ENCODE results near the gene CYP46A1.
"Not testable (repeated sequence)": the region's sequence is repeated elsewhere in the genome, so short reads cannot be mapped to it uniquely, and the experiment has no call there.

The CYP46A1 gene

DNA sequence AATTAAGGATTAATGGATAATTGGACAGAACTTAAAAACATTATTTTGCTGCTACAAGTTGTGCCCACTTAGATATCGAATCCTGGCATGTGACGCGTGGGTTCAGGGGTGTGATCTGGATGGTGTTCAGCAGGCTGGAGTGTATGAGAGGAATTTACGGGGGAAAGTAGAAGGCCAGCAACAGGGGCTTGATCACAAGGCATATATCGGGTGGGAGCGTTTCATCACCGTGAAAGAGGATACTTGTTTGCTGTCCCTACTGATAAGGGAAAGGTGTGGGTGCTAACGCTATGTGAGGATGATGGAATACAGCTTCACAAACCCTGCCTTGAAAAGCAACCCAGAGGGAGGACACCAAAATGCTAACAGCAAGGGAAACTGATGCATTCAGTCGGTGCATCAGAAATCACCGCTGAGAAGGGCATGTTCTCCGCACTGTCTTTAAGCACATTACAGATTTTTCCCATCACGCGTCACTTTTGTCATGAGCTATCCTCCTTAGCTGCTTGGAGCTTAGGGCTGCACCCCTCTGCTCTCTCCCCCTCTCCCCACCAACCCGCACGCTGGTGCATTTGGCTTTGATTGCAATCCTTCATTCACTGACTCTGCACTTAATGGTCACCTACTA lies 25.8 kb upstream of the CYP46A1 start:
- no peak for FAIRE-seq

GRCh38 chr14:99659333-99659741 lies 24.8 kb upstream of the CYP46A1 start:
- FAIRE-seq: no peak

GRCh38 chr14:99660006-99660566 lies 24.0 kb upstream of the CYP46A1 start:
- FAIRE-seq: no peak

- no peak for FAIRE-seq
These were observed 23.3 kb upstream of the CYP46A1 start for GRCh38 chr14:99660794-99661193.

DNA sequence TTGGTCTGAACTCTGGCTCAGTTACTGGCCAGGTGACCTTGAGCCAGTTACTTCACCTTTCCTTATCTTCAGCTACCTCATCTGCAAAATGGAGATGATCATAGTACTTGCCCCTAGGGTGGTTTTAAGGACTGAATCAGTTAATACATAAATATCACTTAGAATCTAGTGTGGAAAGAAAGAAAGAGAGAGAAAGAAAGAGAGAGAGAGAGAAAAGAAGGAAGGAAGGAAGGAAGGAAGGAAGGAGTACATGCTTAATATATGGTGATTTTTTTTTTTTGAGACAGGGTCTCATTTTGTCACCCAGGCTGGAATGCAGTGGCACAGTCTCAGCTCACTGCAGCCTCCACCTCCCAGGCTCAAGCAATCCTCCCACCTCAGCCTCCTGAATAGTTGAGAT lies 22.9 kb upstream of the CYP46A1 start:
- FAIRE-seq: not testable (repeated sequence)

DNA sequence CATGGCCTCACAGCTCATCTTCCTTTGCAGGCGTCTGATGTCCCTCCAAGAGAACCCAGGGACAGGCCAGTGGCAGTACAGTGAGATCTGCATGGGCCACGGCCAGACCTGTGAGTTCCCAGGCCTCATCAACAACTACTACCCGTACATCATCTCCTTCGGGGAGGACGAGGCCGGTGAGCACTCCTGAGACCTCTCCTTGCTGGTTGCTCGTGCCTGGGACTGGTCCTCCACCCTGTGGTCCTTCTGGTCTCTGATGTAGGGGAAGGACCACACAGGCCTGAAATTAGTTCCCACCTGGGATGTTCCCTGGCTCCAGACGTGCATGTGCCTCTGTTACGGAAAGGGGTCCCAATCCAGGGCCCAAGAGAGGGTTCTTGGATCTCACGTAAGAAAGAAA lies 21.3 kb upstream of the CYP46A1 start:
- no peak for FAIRE-seq

- no peak for FAIRE-seq
These were observed 20.6 kb upstream of the CYP46A1 start for GRCh38 chr14:99663386-99664057.

- no peak for FAIRE-seq
These were observed 19.8 kb upstream of the CYP46A1 start for GRCh38 chr14:99664058-99664936.

DNA sequence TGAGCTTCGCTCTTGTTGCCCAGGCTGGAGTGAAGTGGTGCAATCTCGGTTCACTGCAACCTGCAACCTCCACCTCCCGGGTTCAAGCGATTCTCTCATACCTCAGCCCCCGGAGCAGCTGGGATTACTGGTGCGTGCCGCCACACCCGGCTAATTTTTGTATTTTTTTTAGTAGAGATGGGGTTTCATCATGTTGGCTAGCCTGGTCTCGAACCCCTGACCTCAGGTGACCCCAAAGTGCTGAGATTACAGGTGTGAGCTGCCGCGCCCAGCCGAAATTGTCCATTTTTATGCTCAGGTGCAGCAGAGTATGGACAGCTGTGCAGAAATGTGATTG lies 19.2 kb upstream of the CYP46A1 start:
- no peak for FAIRE-seq

DNA sequence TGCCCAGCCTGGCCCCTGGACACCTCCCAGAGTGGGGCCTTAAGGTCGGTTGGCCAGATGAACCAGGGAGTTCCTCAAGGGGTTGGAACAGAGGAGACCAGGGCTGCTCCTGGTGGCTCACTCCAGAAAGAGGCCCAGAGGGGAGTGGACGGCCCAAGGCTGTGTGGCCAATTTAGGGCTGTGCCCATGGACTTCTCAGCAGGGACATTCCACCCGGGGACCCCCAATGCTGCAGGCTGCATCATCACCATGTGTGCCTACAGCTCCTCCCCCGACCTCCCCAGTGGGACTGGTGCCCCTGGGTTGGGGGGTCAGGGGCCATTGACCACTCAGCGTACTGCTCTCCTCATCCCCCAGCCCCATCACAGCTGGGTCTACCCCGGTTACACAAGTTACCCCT lies 17.6 kb upstream of the CYP46A1 start:
- no peak for FAIRE-seq

GRCh38 chr14:99667045-99667444 lies 17.1 kb upstream of the CYP46A1 start:
- no peak for FAIRE-seq

- FAIRE-seq: no peak
These were observed 16.3 kb upstream of the CYP46A1 start for GRCh38 chr14:99667821-99668220.

- peak; percentile 45 for FAIRE-seq
These were observed 15.5 kb upstream of the CYP46A1 start for GRCh38 chr14:99668307-99669295.

DNA sequence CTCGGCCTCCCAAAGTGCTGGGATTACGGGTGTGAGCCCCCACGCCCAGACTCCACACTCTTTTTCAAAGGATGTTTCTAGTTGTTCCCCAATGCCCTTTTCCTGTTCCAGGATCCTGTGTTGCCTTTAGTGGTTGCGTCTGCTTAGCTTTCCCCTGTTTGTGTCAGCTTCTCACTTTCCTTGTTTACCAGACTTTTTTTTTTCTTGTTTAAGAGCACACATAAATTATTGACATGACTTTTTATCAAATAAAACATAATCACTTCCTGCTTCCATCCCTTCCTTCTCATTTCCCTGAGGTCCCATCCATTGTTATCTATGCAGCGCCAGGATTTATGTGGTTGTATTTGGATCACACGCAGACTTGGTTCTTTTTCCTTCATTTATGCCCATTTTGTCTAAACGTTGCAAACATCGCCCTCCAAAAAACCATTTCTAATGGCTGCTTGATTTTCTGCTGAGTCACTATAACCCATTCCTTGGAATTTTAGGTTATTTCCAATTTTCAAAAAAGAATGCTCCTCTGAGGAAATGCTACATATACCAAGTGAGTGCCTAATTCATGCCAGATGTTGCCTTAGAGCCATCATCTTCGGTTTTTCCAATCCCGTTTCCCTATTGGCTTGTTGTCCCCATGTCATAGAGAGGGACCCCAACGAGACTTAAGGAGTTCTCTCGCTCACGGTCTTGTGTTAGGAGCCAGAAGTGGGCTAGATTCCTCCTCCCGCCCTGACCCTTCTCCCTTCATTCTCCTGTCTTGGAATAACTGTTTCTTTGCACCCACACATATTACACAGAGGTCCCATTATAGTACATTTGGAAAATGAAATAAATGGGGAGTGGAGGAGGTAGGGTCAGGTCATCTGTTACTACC lies 13.5 kb upstream of the CYP46A1 start:
- no peak for FAIRE-seq

DNA sequence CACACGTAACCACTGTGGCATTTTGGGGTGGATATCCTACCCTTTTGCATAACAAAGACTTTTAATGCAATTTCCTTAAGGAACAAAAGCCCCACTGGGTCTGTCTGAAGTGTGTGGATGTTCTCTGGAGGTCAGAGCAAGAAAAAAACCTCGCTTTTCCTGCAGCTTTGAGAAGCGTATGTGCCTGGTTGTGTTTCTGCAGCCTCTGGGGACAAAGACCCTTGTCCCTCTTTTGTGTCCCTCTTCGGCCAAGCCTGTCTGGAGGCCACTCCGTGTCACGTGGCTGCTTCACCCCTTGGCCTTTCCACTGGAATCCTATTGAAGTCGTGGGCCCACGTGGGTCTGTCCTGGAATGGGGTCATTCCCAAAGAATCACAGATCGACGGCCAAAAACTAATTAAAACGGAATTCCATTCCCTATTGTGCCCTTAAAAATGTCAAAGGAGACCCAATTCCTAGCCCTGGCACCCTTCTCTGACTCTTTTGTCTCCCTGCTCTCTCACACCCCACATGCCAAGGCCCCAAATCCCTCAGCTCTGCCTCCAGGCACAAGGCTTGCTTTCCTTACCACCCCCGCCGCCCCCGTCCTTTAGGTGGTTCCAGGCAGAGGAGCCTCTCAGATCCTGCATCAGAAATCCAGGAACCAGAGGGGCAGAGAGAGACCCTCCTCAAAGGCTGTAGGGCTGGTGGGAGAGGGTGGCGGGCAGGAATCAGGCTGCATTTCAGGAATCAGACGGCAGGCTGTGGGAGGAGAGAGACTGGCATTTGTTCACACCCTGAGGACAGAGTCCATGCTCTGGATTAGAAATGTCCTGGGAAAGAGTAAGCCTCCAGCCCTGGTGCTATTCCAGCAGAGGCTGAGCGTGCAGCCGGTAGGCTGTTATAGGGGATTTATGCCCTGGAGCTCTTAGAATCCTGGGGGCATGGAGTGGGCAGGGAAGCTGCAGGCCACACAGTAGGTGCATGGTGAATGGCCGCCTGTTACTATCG lies 12.6 kb upstream of the CYP46A1 start:
- no peak for FAIRE-seq

DNA sequence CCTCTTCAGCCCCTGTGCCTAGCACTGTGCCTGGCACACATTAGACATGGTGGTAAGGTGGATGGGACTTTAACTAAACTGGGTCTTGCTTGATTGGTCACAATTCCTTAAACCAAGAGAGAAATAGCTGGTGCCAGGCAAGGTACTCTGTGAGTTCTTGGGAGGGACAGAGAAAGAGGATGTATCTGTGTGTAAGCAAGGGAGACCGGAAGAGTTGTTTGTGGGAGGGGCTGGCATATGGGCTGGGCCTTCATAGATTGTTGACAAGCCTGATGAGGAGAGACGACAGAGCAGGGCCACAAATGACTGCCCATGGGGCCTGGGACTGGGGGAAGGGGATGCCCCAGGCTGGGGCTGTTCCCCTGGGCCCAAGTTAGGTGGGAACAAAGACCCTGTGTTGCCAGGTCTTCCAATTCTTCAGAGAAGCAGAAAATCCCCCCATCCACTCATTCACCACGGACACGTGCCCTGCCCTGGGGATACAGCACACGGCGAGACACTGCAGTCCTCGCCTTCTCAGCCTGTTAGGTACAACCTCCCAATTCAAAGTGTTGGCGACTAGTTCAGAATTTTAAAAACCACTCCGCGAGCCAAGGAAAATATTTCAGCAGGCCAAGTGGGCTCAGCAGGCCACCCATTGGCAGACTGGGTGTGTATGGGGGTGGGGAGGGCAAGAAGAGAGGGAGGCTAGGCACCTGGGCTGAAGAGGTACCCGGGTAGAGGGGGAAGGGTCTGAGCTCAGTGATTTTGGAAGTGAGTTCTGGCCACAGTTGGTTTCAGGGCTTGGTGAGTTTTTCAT lies 11.4 kb upstream of the CYP46A1 start:
- no peak for FAIRE-seq

DNA sequence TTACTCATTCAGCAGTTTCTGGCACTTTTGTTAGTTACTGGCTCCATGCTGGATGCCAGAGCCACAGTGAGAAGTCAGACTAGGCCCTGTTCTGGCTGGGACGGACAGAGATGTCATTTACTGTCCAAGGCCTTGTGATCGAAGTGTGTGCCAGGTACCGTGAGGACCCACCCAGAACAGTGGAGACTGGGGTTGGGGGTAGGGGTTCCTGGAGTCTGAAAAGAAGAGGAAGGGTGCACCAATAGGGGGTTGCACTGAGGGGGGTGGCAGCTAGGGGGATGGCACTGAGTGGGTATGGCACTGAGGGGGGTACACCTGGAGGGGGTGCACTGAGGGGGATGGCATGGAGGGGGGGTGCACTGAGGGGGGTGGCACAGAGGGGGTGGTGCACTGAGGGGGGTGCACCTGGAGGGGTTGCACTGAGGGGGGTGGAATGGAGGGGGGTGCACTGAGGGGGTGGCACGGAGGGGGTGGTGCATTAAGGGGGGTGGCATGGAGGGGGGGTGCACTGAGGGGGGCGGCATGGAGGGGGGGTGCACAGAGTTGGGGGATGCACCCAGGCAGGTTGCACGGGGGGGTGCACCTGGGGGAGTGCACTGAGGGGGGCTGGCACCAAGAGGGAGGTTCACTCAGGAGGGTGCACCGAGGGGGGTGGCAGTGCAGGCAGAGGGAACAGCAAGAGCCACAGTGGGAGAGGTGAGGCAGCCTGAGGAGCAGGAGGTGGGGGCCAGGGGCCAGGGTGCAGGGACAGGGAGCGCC lies 10.6 kb upstream of the CYP46A1 start:
- no peak for FAIRE-seq

DNA sequence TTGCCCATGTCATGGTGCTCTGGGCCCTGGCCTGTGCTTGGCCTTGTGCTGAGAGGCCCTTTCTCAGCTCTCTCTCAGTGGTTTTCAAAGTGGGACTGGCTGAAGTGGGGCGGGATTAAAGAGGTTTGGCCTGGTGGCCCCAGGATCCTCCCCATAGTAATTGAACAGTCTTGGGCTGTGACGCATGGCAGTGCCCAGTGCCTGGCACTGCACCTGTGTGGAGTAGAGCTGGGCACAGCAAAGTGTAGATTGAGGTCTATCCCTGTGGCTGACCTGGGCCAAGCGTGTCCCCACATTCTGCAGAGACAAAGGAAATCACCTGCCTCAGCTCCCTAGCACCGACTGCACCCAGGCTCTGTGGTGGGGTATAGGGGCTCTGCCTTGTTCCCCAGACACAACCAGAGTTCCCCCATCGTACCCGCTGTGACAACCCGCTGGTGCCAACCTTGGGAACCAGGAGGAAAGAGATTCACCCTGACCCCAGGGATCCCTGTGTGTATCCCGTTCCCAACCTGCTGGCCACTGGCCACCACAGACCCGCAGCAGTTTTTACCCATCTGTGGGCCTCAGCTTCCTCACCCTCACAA lies 9.9 kb upstream of the CYP46A1 start:
- FAIRE-seq: no peak
